ENCODE measurements around the gene PCID2.
"Not testable (repeated sequence)": the region's sequence is repeated elsewhere in the genome, so short reads cannot be mapped to it uniquely, and the experiment has no call there.

The PCID2 gene

DNA sequence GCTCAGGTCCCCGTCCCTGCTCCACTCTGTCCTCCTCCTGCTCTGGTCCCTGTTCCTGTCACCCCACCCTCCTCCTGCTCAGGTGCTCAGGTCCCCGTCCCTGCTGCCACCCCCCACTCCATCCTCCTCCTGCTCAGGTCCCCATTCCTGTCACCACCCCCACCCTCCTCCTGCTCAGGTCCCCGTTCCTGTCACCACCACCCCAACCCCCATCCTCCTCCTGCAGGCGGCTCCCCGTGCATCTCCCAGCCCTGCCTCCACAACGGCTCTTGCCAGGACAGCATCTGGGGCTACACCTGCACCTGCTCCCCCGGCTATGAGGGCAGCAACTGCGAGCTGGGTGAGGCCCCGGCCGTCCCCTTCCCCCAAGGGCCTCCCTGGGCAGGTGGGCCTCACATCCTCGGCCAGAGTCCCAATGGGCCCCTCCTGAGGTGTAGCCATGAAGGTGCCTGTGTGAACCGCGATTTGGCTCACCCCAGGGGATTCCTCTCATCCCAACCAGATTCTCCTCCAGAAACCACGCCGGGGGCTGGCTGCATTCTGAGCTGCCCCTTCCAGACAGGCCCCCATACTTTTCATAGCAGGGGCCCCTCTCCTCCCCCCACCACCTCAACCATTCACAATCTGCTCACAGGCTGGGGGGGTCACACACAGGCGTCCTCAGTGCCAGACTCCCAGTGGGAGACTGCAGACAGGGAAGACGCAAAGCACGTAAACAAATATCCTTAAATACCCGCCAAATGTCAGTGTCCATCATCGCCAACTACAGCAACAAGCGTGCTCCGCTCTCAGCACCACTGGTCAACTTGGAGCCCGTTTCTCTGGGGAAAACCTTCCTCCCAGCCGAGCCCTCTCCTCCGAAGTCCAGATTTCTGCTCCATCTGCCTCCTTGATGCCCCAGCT, 45.4 kb downstream of the PCID2 start:
- peak in 1 of 2 experiments; percentile 56 for DNase-seq

DNA sequence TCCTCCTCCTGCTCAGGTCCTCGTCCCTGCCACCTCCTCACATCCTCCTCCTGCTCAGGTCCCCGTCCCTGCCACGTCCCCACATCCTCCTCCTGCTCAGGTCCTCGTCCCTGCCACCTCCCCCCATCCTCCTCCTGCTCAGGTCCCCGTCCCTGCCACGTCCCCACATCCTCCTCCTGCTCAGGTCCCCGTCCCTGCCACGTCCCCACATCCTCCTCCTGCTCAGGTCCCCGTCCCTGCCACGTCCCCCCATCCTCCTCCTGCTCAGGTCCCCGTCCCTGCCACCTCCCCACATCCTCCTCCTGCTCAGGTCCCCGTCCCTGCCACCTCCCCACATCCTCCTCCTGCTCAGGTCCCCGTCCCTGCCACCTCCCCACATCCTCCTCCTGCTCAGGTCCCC, 46.5 kb downstream of the PCID2 start:
- not testable (repeated sequence) for DNase-seq

DNA sequence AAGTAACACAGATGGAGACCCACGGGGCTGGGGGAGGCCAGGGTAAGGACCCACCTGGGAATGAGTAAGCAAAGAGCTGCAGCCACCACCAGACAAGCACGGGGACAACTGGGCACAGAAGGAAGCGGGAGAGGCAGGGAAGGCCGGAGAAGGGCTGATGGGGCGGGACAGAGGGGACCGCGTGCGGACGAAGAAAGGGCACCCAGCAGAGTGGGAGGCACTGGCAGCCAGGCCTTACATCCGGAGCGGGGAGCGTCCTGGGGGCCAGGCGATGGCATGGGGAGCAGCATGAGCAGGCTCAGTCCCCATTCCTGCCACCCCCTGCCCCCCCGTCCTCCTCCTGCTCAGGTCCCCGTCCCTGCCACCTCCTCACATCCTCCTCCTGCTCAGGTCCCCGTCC, 47.0 kb downstream of the PCID2 start:
- DNase-seq = no peak

GRCh38 chr13:113160983-113161382, 47.5 kb downstream of the PCID2 start:
- DNase-seq = no peak

DNA sequence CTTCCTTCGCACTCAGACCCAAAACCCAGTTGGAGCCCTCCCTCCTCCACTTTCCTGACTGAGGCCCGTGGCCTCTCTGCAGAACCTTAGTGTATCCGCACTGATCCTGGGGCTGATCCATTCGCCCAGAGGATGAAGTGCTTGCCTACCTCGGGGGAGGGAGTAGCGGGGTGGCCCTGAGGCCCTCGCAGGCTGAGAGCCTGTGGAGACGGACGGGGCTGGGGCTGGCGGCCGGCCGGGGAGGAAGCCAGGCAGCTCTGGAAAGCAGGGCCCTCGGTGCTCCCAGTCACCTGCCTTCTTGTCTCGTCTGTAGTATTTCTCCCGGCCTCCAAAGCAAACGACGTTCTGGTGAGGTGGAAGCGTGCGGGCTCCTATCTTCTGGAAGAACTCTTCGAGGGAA, 48.8 kb downstream of the PCID2 start:
- DNase-seq = no peak

DNA sequence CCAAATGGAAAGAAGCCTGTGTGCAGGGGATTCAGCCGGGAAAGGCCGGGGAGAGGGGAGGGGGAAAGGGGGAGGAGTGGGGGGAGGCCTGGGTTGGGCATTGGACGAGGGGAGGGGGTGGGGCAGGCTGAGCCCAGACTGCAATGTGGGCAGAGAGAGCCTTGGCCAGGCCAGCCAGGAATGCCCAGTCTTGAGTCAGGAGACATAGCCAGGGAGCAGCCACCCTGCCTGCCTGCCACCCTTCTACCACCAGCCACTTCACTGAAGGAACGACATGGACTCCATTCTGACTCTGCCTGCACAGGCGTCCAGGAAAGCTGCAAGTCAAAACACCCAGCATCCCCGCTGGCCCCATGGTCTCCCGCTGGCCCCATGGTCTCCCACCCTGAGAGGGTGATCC, 49.5 kb downstream of the PCID2 start:
- DNase-seq = no peak

GRCh38 chr13:113157929-113158747, 50.3 kb downstream of the PCID2 start, which contains the start of gene PROZ:
PROZ (plus strand) TSS chr13:113158648; CDS start chr13:113158661, 13 bp downstream.
- DNase-seq = no peak

DNA sequence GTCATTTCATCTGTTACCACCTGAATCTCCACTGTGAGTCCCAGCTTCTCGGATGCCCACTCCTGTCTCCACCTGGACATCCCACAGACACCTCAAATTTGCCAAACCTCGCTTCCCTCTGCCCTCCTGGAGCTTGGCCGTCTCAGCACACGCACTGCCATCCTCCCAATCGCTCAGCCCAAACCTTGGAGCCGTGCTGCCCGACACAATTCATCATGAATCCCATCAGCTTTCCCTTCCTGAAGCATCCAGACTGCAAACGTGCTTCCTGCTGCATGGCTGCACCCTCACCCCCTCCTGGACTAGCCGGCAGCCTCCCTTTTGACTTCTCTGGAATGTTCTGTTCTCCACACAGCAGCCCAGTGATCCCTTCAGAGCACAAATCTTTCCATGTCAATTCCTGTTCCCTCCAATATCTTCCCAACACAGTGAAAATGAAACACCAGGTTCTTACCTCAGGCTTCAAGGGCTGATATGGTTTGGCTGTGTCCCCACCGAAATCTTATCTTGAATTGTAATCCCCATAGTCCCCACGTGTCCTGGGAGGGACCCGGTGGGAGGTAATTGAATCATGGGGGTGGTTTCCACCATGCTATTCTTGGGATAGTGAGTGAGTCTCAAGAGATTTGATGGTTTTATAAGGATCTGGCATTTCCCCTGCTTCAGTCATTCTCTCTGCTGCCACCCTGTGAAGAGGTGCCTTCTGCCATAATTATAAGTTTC, 51.1 kb downstream of the PCID2 start:
- DNase-seq = no peak

DNA sequence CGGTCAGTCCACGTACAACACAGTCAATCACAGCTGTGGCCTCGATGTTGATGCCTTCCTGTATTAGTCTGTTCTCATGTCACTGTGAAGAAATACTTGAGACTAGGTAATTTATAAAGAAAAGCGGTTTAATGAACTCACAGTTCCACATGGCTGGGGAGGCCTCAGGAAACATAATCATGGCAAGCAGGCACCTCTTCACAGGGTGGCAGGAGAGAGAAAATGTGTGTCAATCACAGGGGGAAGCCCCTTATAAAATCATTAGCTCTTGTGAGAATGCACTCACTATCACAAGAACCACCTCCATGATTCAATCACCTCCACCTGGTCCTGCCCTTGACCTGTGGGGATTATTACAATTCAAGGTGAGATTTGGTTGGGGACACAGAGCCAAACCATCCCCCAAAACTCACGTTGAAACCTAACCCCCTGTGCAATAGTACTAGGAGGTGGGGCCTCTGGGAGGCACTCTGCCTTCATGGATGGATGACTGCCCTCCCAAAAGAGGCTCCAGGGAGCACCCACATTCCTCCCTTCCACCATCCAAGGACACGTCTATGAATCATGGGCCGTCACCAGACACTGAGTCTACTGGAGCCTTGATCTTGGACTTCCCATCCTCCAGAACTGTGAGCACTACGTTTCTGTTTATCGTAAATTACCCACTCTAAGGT, 52.4 kb downstream of the PCID2 start:
- DNase-seq = no peak

DNA sequence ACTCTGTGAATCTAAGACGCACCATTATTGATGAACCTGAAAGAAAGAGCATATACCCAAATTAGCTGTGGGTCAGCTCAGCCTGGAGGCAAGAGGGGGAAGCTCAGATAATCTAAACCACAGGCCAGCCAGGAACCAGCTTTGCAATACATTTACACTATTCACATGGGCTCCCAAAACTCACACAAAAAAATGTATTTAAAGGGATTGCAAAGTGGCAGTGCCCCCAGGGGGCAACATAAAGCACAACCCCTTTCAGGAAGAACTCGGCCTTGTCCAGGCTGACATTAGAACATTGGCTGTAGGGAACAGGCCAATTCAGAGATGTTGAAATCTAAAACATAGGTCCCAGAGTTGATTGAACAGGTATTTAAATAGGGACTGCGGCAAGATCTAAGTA, 53.3 kb downstream of the PCID2 start:
- peak in 1 of 2 experiments; percentile 40 for DNase-seq

GRCh38 chr13:113153810-113154748, 54.4 kb downstream of the PCID2 start:
- DNase-seq = peak; percentile 52 to 77

GRCh38 chr13:113152984-113153809, 55.3 kb downstream of the PCID2 start:
- peak in 1 of 2 experiments; percentile 53 for DNase-seq

GRCh38 chr13:113152691-113152983, 55.8 kb downstream of the PCID2 start:
- no peak for DNase-seq

- DNase-seq = no peak
Measured at GRCh38 chr13:113151745-113152690, 56.5 kb downstream of the PCID2 start.

DNA sequence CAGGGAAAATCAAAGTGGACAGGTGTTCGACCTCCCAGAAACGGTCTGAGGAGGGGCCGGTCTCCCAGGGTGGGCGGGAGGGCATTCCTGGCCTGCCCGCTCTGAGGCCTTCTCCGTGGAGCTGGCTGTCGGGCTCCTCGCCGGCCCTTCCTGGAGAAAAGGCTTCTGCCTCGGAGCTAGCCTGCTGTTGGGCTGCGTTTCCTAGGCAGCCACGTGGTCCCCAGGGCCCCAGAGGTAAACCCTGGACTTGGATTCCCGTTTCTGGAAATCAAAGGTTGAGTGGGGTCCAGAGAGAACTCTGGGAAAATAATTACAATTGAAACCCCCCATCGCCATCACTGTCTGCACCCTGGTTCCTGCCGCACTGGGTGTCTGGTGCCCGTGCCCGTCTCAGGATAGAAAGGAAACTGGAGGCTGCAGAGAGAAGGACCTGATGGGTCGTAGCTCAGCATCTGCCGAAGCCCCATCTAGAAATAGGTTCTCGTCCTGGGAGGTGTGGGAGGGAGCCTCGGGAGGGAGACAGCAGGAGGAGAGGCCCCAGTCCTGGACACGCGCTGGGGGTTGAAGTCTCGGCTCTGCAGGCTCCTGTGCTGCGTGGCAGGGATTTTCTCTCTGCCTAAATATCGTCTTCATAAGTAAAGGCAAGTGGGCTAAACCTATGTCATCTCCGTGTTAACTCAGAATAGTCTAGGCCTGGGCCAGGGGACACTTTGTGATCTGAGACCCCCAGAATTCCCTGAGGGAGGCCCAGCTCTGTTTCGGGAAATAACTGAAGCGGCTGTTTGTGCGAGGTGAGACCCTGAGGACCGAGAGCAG, 57.7 kb downstream of the PCID2 start:
- no peak for DNase-seq

- no peak for DNase-seq
Measured at GRCh38 chr13:113149711-113150549, 58.5 kb downstream of the PCID2 start.

DNA sequence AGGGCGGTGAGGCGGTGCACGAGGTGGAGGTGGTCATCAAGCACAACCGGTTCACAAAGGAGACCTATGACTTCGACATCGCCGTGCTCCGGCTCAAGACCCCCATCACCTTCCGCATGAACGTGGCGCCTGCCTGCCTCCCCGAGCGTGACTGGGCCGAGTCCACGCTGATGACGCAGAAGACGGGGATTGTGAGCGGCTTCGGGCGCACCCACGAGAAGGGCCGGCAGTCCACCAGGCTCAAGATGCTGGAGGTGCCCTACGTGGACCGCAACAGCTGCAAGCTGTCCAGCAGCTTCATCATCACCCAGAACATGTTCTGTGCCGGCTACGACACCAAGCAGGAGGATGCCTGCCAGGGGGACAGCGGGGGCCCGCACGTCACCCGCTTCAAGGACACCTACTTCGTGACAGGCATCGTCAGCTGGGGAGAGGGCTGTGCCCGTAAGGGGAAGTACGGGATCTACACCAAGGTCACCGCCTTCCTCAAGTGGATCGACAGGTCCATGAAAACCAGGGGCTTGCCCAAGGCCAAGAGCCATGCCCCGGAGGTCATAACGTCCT, 59.4 kb downstream of the PCID2 start:
- no peak for DNase-seq
